CD14-positive monocyte (primary cell): ENCODE results near the gene DPYSL3. TPM values are rescaled to one million over a fixed set of nuclear protein-coding genes. Genes with fewer than 3 reads are reported as not detected.

Source experiments
- DNase-seq, 3 donors: peaks; one replicate each; pipeline ENCODE4 v3.0.0-alpha.2; 2011 to 2022
- H2AFZ ChIP-seq: 2 replicates; pipeline ENCODE4 v1.6.0; 2012; ENCODE audit warnings: mild to moderate bottlenecking, low read depth, low read length, inconsistent platforms; ENCODE audit not compliant: insufficient read depth, poor library complexity, severe bottlenecking
- H3K27ac ChIP-seq, 2 donors: 1 replicate in 1 of 2; 2 replicates in 1 of 2; pipeline ENCODE4 v1.5.1; 2012 to 2013; ENCODE audit warnings: low read length in 2 of 2, control low read depth in 1 of 2, inconsistent platforms in 1 of 2, low read depth in 1 of 2, mild to moderate bottlenecking in 1 of 2
- H3K27me3 ChIP-seq, 2 donors: one replicate each; pipeline versions ENCODE4 v1.6.0 to v1.6.1; 2011 to 2013; ENCODE audit warnings: low read length in 2 of 2; ENCODE audit not compliant: control insufficient read depth in 2 of 2, insufficient read depth in 2 of 2
- H3K36me3 ChIP-seq, 2 donors: replicated peaks in 1 of 2; 1 replicate in 1 of 2; 2 replicates in 1 of 2; pipeline versions ENCODE4 v1.5.1 to v1.6.1; 2012 to 2013; ENCODE audit warnings: low read length in 2 of 2, control low read depth in 1 of 2, inconsistent platforms in 1 of 2, mild to moderate bottlenecking in 1 of 2; ENCODE audit not compliant: insufficient read depth in 2 of 2, control insufficient read depth in 1 of 2
- H3K4me1 ChIP-seq, 2 donors: 1 replicate in 1 of 2; 2 replicates in 1 of 2; pipeline versions ENCODE4 v1.5.1 to v1.6.1; 2012 to 2013; ENCODE audit warnings: low read length in 2 of 2, control low read depth in 1 of 2, inconsistent platforms in 1 of 2, mild to moderate bottlenecking in 1 of 2, moderate library complexity in 1 of 2; ENCODE audit not compliant: insufficient read depth in 2 of 2, control insufficient read depth in 1 of 2
- H3K4me2 ChIP-seq: replicated peaks from 2 replicates; pipeline ENCODE3; 2012; ENCODE audit warnings: low read length, moderate library complexity, mild to moderate bottlenecking; ENCODE audit not compliant: poor library complexity, severe bottlenecking; ENCODE audit errors: extremely low read depth
- H3K4me3 ChIP-seq, 3 experiments: fragments of 200-600 bp in 1 of 3; sonication (generic) in 1 of 3; replicated peaks in 1 of 3; 1 replicate in 2 of 3; 2 replicates in 1 of 3; pipeline ENCODE4 v1.5.1; 2011 to 2013; ENCODE audit warnings: low read length in 3 of 3, mild to moderate bottlenecking in 3 of 3, control low read depth in 2 of 3, low read depth in 2 of 3, inconsistent platforms in 1 of 3, moderate library complexity in 1 of 3
- H3K79me2 ChIP-seq: 2 replicates; pipeline ENCODE4 v1.6.0; 2012; ENCODE audit warnings: mild to moderate bottlenecking, control low read depth, inconsistent platforms, low read length, moderate library complexity; ENCODE audit not compliant: insufficient read depth
- H3K9ac ChIP-seq: 2 replicates; pipeline ENCODE4 v1.6.0; 2017; ENCODE audit warnings: low read length, mild to moderate bottlenecking; ENCODE audit not compliant: insufficient read depth, poor library complexity, severe bottlenecking
- H3K9me3 ChIP-seq, 2 donors: replicated peaks in 1 of 2; 1 replicate in 1 of 2; 2 replicates in 1 of 2; pipeline versions ENCODE4 v1.5.1 to v1.6.1; 2012 to 2013; ENCODE audit warnings: low read length in 2 of 2, control low read depth in 1 of 2; ENCODE audit not compliant: control insufficient read depth in 1 of 2, insufficient read depth in 1 of 2
- H4K20me1 ChIP-seq: 2 replicates; pipeline ENCODE4 v1.6.0; 2012; ENCODE audit warnings: mild to moderate bottlenecking, low read length, control low read depth, moderate library complexity; ENCODE audit not compliant: insufficient read depth
- H3K27ac Mint-ChIP-seq, 7 donors: one replicate each; pipeline ENCODE4 v1.8.0; 2020; ENCODE audit warnings: mild to moderate bottlenecking in 7 of 7, mixed read lengths in 7 of 7, moderate library complexity in 6 of 7, inconsistent platforms in 2 of 7
- H3K27me3 Mint-ChIP-seq, 3 donors: one replicate each; pipeline ENCODE4 v1.8.0; 2021 to 2022; ENCODE audit warnings: low read depth in 3 of 3, mild to moderate bottlenecking in 3 of 3, mixed read lengths in 3 of 3, moderate library complexity in 3 of 3, inconsistent platforms in 1 of 3
- H3K36me3 Mint-ChIP-seq, 2 donors: one replicate each; pipeline ENCODE4 v1.8.0; 2020; ENCODE audit warnings: mixed read lengths in 2 of 2, inconsistent platforms in 1 of 2, mild to moderate bottlenecking in 1 of 2
- H3K4me1 Mint-ChIP-seq: one replicate; pipeline ENCODE4 v1.8.0; 2020; ENCODE audit warnings: mild to moderate bottlenecking, mixed read lengths
- H3K4me3 Mint-ChIP-seq, 2 donors: one replicate each; pipeline ENCODE4 v1.8.0; 2020; ENCODE audit warnings: mild to moderate bottlenecking in 2 of 2, mixed read lengths in 2 of 2, moderate library complexity in 1 of 2
- H3K9me3 Mint-ChIP-seq, 7 donors: one replicate each; pipeline ENCODE4 v1.8.0; 2020 to 2022; ENCODE audit warnings: mixed read lengths in 7 of 7, mild to moderate bottlenecking in 6 of 7, moderate library complexity in 6 of 7, inconsistent platforms in 2 of 7
- WGBS: methylation state at CpG from one replicate; pipeline ENCODE4 v1.1.5; 2013; ENCODE audit warnings: missing lambda C conversion rate; ENCODE audit not compliant: insufficient coverage; 5-methylcytosine and 5-hydroxymethylcytosine counted together
- intact Hi-C, 2 donors: fragments of 100-400 bp; cut with micrococcal nuclease; formaldehyde crosslinking; loops; one replicate each; pipeline versions ENCODE4 v1.15.0 to v1.15.1; 2023
- polyA plus RNA-seq, 3 donors: library from polyadenylated mRNA; depleted of rRNA in 1 of 3; unstranded in 2 of 3; stranded (reverse) in 1 of 3; fragments of 300-500 nt in 2 of 3; fragments of >200 nt in 1 of 3; fragmentation: Illumina TruSeq in 2 of 3; gene quantifications; 1 replicate in 2 of 3; 2 replicates in 1 of 3; pipeline ENCODE4 v1.2.3, GENCODE V29; 2012 to 2021
- TF ChIP-seq, protein P1 (sequence below): fragments of 200-600 bp; IDR thresholded peaks from one replicate; pipeline ENCODE4 v1.8.0; 2022; ENCODE audit warnings: antibody characterized with exemption, mild to moderate bottlenecking

The DPYSL3 gene
- polyA plus RNA-seq, 3 donors, result 0.05 TPM; not detected in 2

GRCh38 chr5:147450606-147451005 is 59.3 kb downstream of the DPYSL3 start:
- peak overlapping the region in 1 of 2 donors; percentile 57 for H3K4me3 Mint-ChIP-seq
- DNase-seq, result no peak
- Histone ChIP-seq H3K27me3 (peaks cover 26 to 36% of the 10 kb centered on the region in 2 donors), H3K9me3 (peaks cover 0 to 7% of the 10 kb centered on the region in 2 donors), H2AFZ (no peak overlapping the region), H3K9ac (no peak overlapping the region), H3K27ac (no peak overlapping the region), H3K4me1 (peaks cover 26 to 28% of the 10 kb centered on the region in 2 donors), H3K4me3 (no peak overlapping the region), H3K4me2 (no peak overlapping the region), H3K36me3 (no peaks in the 10 kb centered on the region), H3K79me2 (no peaks in the 10 kb centered on the region), H4K20me1 (no peaks in the 10 kb centered on the region)
- peaks cover 27% of the 10 kb centered on the region for H3K4me1 Mint-ChIP-seq
- H3K27ac Mint-ChIP-seq, result no peak overlapping the region
- TF ChIP-seq, protein P1, sequence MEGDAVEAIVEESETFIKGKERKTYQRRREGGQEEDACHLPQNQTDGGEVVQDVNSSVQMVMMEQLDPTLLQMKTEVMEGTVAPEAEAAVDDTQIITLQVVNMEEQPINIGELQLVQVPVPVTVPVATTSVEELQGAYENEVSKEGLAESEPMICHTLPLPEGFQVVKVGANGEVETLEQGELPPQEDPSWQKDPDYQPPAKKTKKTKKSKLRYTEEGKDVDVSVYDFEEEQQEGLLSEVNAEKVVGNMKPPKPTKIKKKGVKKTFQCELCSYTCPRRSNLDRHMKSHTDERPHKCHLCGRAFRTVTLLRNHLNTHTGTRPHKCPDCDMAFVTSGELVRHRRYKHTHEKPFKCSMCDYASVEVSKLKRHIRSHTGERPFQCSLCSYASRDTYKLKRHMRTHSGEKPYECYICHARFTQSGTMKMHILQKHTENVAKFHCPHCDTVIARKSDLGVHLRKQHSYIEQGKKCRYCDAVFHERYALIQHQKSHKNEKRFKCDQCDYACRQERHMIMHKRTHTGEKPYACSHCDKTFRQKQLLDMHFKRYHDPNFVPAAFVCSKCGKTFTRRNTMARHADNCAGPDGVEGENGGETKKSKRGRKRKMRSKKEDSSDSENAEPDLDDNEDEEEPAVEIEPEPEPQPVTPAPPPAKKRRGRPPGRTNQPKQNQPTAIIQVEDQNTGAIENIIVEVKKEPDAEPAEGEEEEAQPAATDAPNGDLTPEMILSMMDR, result no peak
- H3K9me3 Mint-ChIP-seq, result peaks cover 0 to 11% (median 6%) of the 10 kb centered on the region in 7 donors
- intact Hi-C loops, result no loop called here
- peaks cover 2 to 6% of the 10 kb centered on the region in 2 donors for H3K36me3 Mint-ChIP-seq
- peaks cover 36 to 49% (median 42%) of the 10 kb centered on the region in 3 donors for H3K27me3 Mint-ChIP-seq

- Histone ChIP-seq H4K20me1 (no peaks in the 10 kb centered on the region), H3K36me3 (no peaks in the 10 kb centered on the region), H3K27me3 (peaks cover 22 to 28% of the 10 kb centered on the region in 2 donors), H3K4me2 (no peak overlapping the region), H2AFZ (no peak overlapping the region), H3K9me3 (peaks cover 0 to 7% of the 10 kb centered on the region in 2 donors), H3K4me1 (peaks cover 9 to 11% of the 10 kb centered on the region in 2 donors), H3K9ac (no peak overlapping the region), H3K79me2 (no peaks in the 10 kb centered on the region), H3K4me3 (no peak overlapping the region), H3K27ac (no peak overlapping the region)
- TF ChIP-seq, protein P1, result no peak
- peaks cover 28 to 34% (median 33%) of the 10 kb centered on the region in 3 donors for H3K27me3 Mint-ChIP-seq
- H3K4me3 Mint-ChIP-seq, result no peak overlapping the region
- intact Hi-C loops, result no loop called here
- H3K4me1 Mint-ChIP-seq, result peaks cover 11% of the 10 kb centered on the region
- no peak for DNase-seq
- H3K27ac Mint-ChIP-seq, result no peak overlapping the region
- H3K36me3 Mint-ChIP-seq, result peaks cover 2 to 5% of the 10 kb centered on the region in 2 donors
- WGBS, result no CpG with 5 or more reads among the region's 1 CpG
- peaks cover 0 to 10% (median 6%) of the 10 kb centered on the region in 7 donors for H3K9me3 Mint-ChIP-seq
Observed at GRCh38 chr5:147448766-147449165, 61.1 kb downstream of the DPYSL3 start.
